Body of pancreas (tissue), 4 donors: Measurements from ENCODE around the gene FCN3. TPM values are rescaled to one million over a fixed set of nuclear protein-coding genes. Genes with fewer than 3 reads are reported as not detected.

ENCODE experiments used
- ATAC-seq: fragments of 150-250 bp; one replicate; pipeline ENCODE4 v1.9.1; 2016
- DNase-seq, 4 donors: peaks; one replicate each; pipeline ENCODE4 v3.0.0-alpha.2; 2019
- H3K27ac ChIP-seq, 4 donors: fragments of 200-600 bp; sonication (generic); 1 replicate in 3 of 4; 2 replicates in 1 of 4; pipeline versions ENCODE4 v1.5.1 to v1.6.1; 2016 to 2019; ENCODE audit warnings: mild to moderate bottlenecking in 1 of 4, mixed read lengths in 1 of 4, moderate library complexity in 1 of 4
- H3K27me3 ChIP-seq, 2 donors: fragments of 200-600 bp; sonication (generic); one replicate each; pipeline ENCODE4 v1.6.0; 2016; ENCODE audit warnings: mild to moderate bottlenecking in 1 of 2
- H3K36me3 ChIP-seq, 2 donors: fragments of 200-600 bp; sonication (generic); replicated peaks in 1 of 2; 2 replicates each; pipeline ENCODE4 v1.5.1; 2016; ENCODE audit warnings: low read depth in 2 of 2; ENCODE audit not compliant: insufficient read depth in 1 of 2
- H3K4me1 ChIP-seq: fragments of 200-600 bp; sonication (generic); one replicate; pipeline ENCODE4 v1.6.0; 2016
- H3K4me3 ChIP-seq, 2 donors: fragments of 200-600 bp; sonication (generic); 1 replicate in 1 of 2; 2 replicates in 1 of 2; pipeline ENCODE4 v1.5.1; 2016 to 2019
- H3K9me3 ChIP-seq, 3 donors: fragments of 200-600 bp; sonication (generic); 1 replicate in 2 of 3; 2 replicates in 1 of 3; pipeline ENCODE4 v1.5.1; 2016
- POLR2A ChIP-seq, 3 donors: fragments of 450-650 bp; IDR thresholded peaks; one replicate each; pipeline ENCODE4 v1.6.1; 2016; ENCODE audit warnings: antibody characterized with exemption in 3 of 3, mild to moderate bottlenecking in 2 of 3
- WGBS, 2 donors: methylation state at CpG; one replicate each; pipeline ENCODE4 v1.1.5; 2017; 5-methylcytosine and 5-hydroxymethylcytosine counted together
- intact Hi-C: fragments of 100-400 bp; cut with DNase I; formaldehyde crosslinking; loops from one replicate; pipeline ENCODE4 v1.15.1; 2023
- small RNA-seq: library from RNA; depleted of rRNA; stranded (forward); fragments of <200 nt; gene quantifications from one replicate; pipeline ENCODE3, GENCODE V24; 2016
- total RNA-seq, 2 donors: library from RNA; depleted of rRNA; stranded (reverse); fragments of >200 nt; gene quantifications; one replicate each; pipeline ENCODE4 v1.1.0, GENCODE V29; 2016
- TF ChIP-seq, protein P1 (sequence below), 7 experiments: fragments of 450-650 bp in 4 of 7; fragments of 200-600 bp in 3 of 7; sonication (generic) in 3 of 7; IDR thresholded peaks; one replicate each; pipeline ENCODE4 v1.5.1; 2016 to 2019; ENCODE audit warnings: antibody characterized with exemption in 7 of 7

The FCN3 gene
- total RNA-seq, 2 donors from 2014 or later, result 1.3 to 1.6 TPM

DNA sequence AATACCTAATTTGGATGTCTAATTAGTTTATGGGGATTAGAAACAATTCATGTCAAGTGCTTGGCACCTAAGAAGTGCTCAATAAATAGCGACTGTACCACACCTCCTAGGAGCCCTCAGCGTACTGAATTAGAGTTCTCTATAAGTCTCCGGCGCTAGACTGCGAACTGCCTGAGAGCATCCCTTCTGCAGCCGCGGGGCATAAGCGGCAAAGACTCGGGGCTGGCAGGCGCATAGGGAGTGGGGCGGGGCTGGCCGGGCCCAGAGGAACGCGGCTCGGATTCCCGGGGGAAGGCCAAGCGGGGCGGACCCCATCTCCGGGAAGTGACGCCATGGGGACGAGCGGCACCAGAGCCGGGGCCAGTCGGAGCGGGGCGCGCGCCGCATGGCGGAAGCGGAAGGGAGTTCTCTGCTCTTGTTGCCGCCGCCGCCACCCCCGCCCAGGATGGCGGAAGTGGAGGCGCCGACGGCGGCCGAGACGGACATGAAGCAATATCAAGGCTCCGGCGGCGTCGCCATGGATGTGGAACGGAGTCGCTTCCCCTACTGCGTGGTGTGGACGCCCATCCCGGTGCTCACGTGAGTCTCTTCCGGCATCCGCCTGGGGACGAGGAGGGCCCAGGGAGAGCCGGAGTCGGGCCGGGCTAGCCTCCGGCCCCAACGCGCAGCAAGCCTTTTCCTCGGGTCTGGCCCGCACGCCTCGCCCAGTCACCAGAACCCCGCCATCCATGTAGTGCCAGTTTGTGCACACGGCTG, 52.6 kb downstream of the FCN3 start, which contains the start of gene TMEM222:
Gene TMEM222, plus strand, starts transcription at position 351 of the 756 bp plus-strand sequence. Its CDS starts 35 bp downstream, at position 386.
- ATAC-seq (peak; percentile 100), DNase-seq (peak; percentile 97 to 98 (median 97))
- H3K4me3 ChIP-seq, result peak within 1 kb of the TSS; percentile 69 to 88
- WGBS, 2 donors, result 1% methylated on average over 33 to 67 of the region's 67 CpGs
- H3K27ac ChIP-seq, result peak within 1 kb of the TSS; percentile 66 to 88 (median 79)
- no peaks in the 10 kb centered on the region for H3K9me3 ChIP-seq
- TF ChIP-seq, protein P1, sequence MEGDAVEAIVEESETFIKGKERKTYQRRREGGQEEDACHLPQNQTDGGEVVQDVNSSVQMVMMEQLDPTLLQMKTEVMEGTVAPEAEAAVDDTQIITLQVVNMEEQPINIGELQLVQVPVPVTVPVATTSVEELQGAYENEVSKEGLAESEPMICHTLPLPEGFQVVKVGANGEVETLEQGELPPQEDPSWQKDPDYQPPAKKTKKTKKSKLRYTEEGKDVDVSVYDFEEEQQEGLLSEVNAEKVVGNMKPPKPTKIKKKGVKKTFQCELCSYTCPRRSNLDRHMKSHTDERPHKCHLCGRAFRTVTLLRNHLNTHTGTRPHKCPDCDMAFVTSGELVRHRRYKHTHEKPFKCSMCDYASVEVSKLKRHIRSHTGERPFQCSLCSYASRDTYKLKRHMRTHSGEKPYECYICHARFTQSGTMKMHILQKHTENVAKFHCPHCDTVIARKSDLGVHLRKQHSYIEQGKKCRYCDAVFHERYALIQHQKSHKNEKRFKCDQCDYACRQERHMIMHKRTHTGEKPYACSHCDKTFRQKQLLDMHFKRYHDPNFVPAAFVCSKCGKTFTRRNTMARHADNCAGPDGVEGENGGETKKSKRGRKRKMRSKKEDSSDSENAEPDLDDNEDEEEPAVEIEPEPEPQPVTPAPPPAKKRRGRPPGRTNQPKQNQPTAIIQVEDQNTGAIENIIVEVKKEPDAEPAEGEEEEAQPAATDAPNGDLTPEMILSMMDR (IDR thresholded peaks at IDR 0.05), result peak in 3 of 7 experiments; percentile 32 to 48 (median 43)
- peak; percentile 34 to 83 (median 73) for TF ChIP-seq POLR2A (IDR thresholded peaks at IDR 0.05)
- H3K27me3 ChIP-seq, result no peaks in the 10 kb centered on the region
- H3K4me1 ChIP-seq, result peaks cover 23% of the 10 kb centered on the region
- H3K36me3 ChIP-seq, result peaks cover 0 to 3% of the 10 kb centered on the region in 2 donors
- intact Hi-C loops, result no loop called here

Small RNAs within 50 kb of the gene (small RNA-seq; reads per million reads assigned to genes)
- not detected for gene RNU6-48P

Other genes starting within 250 kb of the FCN3 start
- 1 to 10 TPM; 6.9 to 7.8 TPM for gene SLC9A1, start 219.7 kb downstream of the FCN3 start, total RNA-seq
- 10 to 100 TPM; 22.7 to 28.3 TPM for gene WDTC1, start 140.2 kb downstream of the FCN3 start, total RNA-seq
- gene TMEM222, start 52.7 kb downstream of the FCN3 start, total RNA-seq, result 10 to 100 TPM in 1 of 2 donors, 1 to 10 TPM in 1; 8.6 to 20.0 TPM
- gene SYTL1, start 32.8 kb downstream of the FCN3 start, total RNA-seq, result 100 to 1,000 TPM; 107 to 129 TPM
- 10 to 100 TPM; 28.8 to 31.3 TPM for gene MAP3K6, start 7.9 kb downstream of the FCN3 start, total RNA-seq
- 1 to 10 TPM in 1 of 2 donors, not detected in 1; 1.3 TPM for gene CD164L2, start 8.5 kb upstream of the FCN3 start, total RNA-seq
- not detected for gene GPR3, start 17.8 kb upstream of the FCN3 start, total RNA-seq
- gene WASF2, start 115.3 kb upstream of the FCN3 start, total RNA-seq, result 10 to 100 TPM; 28.0 to 36.1 TPM
- 10 to 100 TPM; 13.5 to 14.2 TPM for gene AHDC1, start 229.3 kb upstream of the FCN3 start, total RNA-seq